Lower leg skin (tissue), 3 donors: ENCODE data around the gene TMEM245.

ENCODE experiments used
- POLR2A ChIP-seq, 2 donors: fragments of 450-650 bp; IDR thresholded peaks; one replicate each; pipeline ENCODE4 v1.6.1; 2016 to 2017; ENCODE audit warnings: antibody characterized with exemption in 2 of 2, mild to moderate bottlenecking in 1 of 2, moderate library complexity in 1 of 2
- TF ChIP-seq, protein P1 (sequence below), 3 donors: fragments of 450-650 bp; IDR thresholded peaks; one replicate each; pipeline ENCODE4 v1.5.1; 2016; ENCODE audit warnings: antibody characterized with exemption in 3 of 3, mild to moderate bottlenecking in 3 of 3, moderate library complexity in 2 of 3

DNA sequence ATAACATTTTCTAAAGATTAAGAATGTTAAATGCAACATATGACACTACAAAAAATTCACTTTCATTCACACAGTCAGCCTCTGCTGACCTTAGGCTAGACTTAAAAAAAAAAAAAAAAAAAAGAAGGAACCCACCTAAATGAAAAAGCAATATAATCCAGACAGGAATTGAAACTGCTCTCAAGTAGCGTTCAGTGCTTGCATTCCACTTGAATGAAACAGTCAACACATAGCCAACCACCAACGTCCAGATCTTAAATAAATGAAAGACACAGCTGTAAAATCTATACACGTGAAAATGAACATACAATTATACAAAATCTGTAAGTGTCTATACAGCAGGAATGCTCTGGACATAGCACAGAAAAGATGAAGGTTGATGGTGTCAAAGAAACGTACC, 11.4 kb downstream of the TMEM245 start:
- TF ChIP-seq POLR2A (IDR thresholded peaks at IDR 0.05) = no peak
- TF ChIP-seq, protein P1, sequence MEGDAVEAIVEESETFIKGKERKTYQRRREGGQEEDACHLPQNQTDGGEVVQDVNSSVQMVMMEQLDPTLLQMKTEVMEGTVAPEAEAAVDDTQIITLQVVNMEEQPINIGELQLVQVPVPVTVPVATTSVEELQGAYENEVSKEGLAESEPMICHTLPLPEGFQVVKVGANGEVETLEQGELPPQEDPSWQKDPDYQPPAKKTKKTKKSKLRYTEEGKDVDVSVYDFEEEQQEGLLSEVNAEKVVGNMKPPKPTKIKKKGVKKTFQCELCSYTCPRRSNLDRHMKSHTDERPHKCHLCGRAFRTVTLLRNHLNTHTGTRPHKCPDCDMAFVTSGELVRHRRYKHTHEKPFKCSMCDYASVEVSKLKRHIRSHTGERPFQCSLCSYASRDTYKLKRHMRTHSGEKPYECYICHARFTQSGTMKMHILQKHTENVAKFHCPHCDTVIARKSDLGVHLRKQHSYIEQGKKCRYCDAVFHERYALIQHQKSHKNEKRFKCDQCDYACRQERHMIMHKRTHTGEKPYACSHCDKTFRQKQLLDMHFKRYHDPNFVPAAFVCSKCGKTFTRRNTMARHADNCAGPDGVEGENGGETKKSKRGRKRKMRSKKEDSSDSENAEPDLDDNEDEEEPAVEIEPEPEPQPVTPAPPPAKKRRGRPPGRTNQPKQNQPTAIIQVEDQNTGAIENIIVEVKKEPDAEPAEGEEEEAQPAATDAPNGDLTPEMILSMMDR (IDR thresholded peaks at IDR 0.05) = no peak
